HCT116 (cell line): ENCODE results near the gene CADPS2.

Experiments
- CEBPB ChIP-seq: IDR thresholded peaks from 2 replicates; pipeline ENCODE4 v1.6.1; 2012; ENCODE audit warnings: low read depth
- EGR1 ChIP-seq: IDR thresholded peaks from 2 replicates; pipeline ENCODE4 v1.6.1; 2012; ENCODE audit warnings: low read depth
- EZH2 ChIP-seq: fragments of 200-600 bp; sonication (generic); IDR thresholded peaks from 2 replicates; pipeline ENCODE4 v1.6.1; 2017; ENCODE audit warnings: antibody characterized with exemption, mixed run types
- EZH2phosphoT487 ChIP-seq: fragments of 200-600 bp; IDR thresholded peaks from 2 replicates; pipeline ENCODE4 v1.6.1; 2018; ENCODE audit warnings: antibody characterized with exemption, borderline replicate concordance
- POLR2A ChIP-seq: IDR thresholded peaks from 2 replicates; pipeline ENCODE4 v1.7.0; 2011; ENCODE audit warnings: borderline replicate concordance; ENCODE audit not compliant: insufficient read depth, insufficient read length; ENCODE audit errors: extremely low read depth
- POLR2AphosphoS5 ChIP-seq: IDR thresholded peaks from 2 replicates; pipeline ENCODE4 v1.6.1; 2011; ENCODE audit warnings: mild to moderate bottlenecking, low read depth, low read length, moderate library complexity
- SIN3A ChIP-seq: IDR thresholded peaks from 2 replicates; pipeline ENCODE4 v1.6.1; 2012; ENCODE audit warnings: low read depth
- ZNF274 ChIP-seq: fragments of 200-500 bp; sonication (Bioruptor generic); IDR thresholded peaks from 2 replicates; pipeline ENCODE4 v1.6.1; 2014; ENCODE audit warnings: mild to moderate bottlenecking, low read depth, low read length, inconsistent platforms
- TF ChIP-seq, protein P1 (sequence below), 3 experiments: fragments of 200-600 bp in 1 of 3; sonication (generic) in 1 of 3; IDR thresholded peaks in 2 of 3; conservative IDR thresholded peaks in 1 of 3; 2 replicates each; pipeline ENCODE4 v1.5.1; 2012 to 2017; ENCODE audit warnings: low read depth in 2 of 3, low read length in 2 of 3, antibody characterized with exemption in 1 of 3, borderline replicate concordance in 1 of 3, control low read depth in 1 of 3, mild to moderate bottlenecking in 1 of 3, mixed read lengths in 1 of 3, mixed run types in 1 of 3, moderate library complexity in 1 of 3; ENCODE audit not compliant: insufficient read depth in 1 of 3
- TF ChIP-seq, protein P2 (sequence below): IDR thresholded peaks from 2 replicates; pipeline ENCODE4 v1.6.1; 2012; ENCODE audit warnings: low read depth
- TF ChIP-seq, protein P3 (sequence below): IDR thresholded peaks from 2 replicates; pipeline ENCODE4 v1.6.1; 2012
- TF ChIP-seq, protein P4 (sequence below): IDR thresholded peaks from 2 replicates; pipeline ENCODE4 v1.6.1; 2011; ENCODE audit warnings: mild to moderate bottlenecking, low read length, moderate library complexity; ENCODE audit not compliant: insufficient replicate concordance; ENCODE audit errors: extremely low read depth

DNA sequence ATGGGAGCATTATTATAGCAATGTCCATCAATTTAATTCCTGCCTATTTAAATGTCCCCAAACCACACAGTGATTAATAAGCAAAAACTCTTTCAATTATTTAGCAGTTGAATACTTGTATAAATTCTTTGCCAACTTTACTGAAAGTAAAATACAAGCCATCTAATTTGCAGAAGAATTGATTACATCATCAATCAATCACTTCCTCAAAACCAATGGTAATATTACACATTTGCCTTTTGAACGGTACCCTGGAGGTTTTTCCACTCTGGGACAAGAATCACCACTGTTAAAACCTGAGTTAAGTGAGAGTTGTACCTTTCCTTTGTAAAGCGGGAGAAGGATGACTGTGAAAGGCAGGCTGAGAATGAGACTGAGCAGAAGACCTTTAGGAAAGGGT lies 280.3 kb downstream of the CADPS2 start:
- TF ChIP-seq, protein P1, sequence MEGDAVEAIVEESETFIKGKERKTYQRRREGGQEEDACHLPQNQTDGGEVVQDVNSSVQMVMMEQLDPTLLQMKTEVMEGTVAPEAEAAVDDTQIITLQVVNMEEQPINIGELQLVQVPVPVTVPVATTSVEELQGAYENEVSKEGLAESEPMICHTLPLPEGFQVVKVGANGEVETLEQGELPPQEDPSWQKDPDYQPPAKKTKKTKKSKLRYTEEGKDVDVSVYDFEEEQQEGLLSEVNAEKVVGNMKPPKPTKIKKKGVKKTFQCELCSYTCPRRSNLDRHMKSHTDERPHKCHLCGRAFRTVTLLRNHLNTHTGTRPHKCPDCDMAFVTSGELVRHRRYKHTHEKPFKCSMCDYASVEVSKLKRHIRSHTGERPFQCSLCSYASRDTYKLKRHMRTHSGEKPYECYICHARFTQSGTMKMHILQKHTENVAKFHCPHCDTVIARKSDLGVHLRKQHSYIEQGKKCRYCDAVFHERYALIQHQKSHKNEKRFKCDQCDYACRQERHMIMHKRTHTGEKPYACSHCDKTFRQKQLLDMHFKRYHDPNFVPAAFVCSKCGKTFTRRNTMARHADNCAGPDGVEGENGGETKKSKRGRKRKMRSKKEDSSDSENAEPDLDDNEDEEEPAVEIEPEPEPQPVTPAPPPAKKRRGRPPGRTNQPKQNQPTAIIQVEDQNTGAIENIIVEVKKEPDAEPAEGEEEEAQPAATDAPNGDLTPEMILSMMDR (IDR thresholded peaks at IDR 0.05 in 2 of 3, conservative IDR thresholded peaks at IDR 0.05 in 1 of 3; ENCODE audit: borderline replicate concordance in 1 of 3, insufficient read depth in 1 of 3, low read depth in 2 of 3, low read length in 2 of 3), result no peak
- TF ChIP-seq ZNF274 (no peak), POLR2A (no peak), EZH2phosphoT487 (no peak), SIN3A (no peak), EZH2 (no peak), CEBPB (no peak), POLR2AphosphoS5 (no peak), EGR1 (no peak)
- TF ChIP-seq, protein P2, sequence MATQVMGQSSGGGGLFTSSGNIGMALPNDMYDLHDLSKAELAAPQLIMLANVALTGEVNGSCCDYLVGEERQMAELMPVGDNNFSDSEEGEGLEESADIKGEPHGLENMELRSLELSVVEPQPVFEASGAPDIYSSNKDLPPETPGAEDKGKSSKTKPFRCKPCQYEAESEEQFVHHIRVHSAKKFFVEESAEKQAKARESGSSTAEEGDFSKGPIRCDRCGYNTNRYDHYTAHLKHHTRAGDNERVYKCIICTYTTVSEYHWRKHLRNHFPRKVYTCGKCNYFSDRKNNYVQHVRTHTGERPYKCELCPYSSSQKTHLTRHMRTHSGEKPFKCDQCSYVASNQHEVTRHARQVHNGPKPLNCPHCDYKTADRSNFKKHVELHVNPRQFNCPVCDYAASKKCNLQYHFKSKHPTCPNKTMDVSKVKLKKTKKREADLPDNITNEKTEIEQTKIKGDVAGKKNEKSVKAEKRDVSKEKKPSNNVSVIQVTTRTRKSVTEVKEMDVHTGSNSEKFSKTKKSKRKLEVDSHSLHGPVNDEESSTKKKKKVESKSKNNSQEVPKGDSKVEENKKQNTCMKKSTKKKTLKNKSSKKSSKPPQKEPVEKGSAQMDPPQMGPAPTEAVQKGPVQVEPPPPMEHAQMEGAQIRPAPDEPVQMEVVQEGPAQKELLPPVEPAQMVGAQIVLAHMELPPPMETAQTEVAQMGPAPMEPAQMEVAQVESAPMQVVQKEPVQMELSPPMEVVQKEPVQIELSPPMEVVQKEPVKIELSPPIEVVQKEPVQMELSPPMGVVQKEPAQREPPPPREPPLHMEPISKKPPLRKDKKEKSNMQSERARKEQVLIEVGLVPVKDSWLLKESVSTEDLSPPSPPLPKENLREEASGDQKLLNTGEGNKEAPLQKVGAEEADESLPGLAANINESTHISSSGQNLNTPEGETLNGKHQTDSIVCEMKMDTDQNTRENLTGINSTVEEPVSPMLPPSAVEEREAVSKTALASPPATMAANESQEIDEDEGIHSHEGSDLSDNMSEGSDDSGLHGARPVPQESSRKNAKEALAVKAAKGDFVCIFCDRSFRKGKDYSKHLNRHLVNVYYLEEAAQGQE, result no peak
- TF ChIP-seq, protein P3, sequence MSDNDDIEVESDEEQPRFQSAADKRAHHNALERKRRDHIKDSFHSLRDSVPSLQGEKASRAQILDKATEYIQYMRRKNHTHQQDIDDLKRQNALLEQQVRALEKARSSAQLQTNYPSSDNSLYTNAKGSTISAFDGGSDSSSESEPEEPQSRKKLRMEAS, result no peak
- TF ChIP-seq, protein P4, sequence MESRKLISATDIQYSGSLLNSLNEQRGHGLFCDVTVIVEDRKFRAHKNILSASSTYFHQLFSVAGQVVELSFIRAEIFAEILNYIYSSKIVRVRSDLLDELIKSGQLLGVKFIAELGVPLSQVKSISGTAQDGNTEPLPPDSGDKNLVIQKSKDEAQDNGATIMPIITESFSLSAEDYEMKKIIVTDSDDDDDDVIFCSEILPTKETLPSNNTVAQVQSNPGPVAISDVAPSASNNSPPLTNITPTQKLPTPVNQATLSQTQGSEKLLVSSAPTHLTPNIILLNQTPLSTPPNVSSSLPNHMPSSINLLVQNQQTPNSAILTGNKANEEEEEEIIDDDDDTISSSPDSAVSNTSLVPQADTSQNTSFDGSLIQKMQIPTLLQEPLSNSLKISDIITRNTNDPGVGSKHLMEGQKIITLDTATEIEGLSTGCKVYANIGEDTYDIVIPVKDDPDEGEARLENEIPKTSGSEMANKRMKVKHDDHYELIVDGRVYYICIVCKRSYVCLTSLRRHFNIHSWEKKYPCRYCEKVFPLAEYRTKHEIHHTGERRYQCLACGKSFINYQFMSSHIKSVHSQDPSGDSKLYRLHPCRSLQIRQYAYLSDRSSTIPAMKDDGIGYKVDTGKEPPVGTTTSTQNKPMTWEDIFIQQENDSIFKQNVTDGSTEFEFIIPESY, result no peak
